DMS79 treated with DMSO at 0.1 percent for 48 hours (cell line): ENCODE data around the gene ADCK2.

Experiments used
- DNase-seq: peaks from one replicate; lab custom pipeline; 2025; lab: John Stamatoyannopoulos, UW

The ADCK2 gene

GRCh38 chr7:140744005-140744404 lies 71.3 kb downstream of the ADCK2 start:
- no peak for DNase-seq
